Stimulated activated CD8-positive, alpha-beta memory T cell treated with anti-CD3 and anti-CD28 coated beads, Interleukin-4, amount 100 ng/mL, for 1 hour (primary cell): ENCODE measurements around the gene MTMR8.
A peak's percentile ranks its signal among the peaks of the same experiment; 100 is the strongest.
"Not testable (repeated sequence)": the region's sequence is repeated elsewhere in the genome, so short reads cannot be mapped to it uniquely, and the experiment has no call there.

Experiments
- DNase-seq, 2 donors: peaks; one replicate each; pipeline ENCODE4 v3.0.0-alpha.2; 2020; ENCODE audit warnings: low read depth in 2 of 2, low spot score in 1 of 2

Gene MTMR8

DNA sequence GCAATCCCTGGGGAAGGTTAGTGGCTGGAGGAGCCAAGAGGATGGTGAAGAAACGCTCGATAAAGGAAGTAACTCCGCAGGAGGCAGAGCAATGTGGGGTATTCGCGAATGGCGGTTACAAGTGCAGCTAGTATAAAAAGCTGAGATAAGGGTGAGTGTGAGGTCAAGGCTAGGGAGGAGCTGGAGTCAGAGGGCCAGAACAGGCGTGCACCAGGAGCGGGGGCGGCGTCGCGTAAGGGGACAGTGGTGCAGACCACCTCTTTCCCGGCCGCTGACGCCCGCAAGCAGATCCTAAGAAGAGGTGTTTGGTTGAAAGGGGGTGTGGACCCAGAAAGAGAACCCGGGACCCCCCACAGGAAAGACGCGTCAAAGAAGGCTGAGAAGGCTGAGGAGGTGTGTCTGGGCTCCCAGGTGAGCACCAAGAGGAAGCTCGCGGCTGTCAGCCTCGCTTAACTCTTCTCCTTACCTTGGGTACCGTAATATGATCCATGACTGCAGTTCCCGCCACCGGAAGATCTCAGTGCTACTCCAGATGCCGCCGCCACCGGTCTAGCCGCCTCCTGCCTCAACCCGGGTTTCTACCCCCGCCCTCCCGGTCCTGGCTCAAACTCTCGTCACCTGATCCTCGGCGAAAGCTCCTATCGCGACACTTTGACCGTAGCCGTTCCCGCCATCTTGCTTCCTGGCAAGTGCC, at the start of gene MTMR8:
Gene MTMR8, minus strand, starts transcription at position 579 of the 694 bp plus-strand sequence. Its CDS starts 89 bp downstream, at position 490.
- peak; percentile 35 to 55 for DNase-seq

DNA sequence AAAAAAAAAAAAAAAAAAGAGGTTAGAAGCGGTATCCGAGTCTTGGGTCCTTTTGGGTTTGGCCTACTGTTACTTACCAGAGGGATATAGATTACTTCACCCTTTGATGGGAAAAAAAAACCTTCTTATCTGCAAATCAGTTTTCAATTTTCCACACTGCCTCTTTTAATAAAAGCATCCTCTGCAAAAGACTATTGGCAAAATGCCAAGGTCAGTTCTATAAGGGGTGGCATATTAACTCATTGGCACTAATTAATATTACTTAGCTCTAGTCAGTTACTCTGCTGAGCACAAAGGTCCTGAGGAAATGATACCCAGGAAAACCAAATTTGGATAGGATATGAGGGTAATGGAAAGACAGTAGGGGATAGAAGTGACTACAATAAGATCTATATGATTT, 44.3 kb upstream of the MTMR8 start:
- DNase-seq, result no peak

DNA sequence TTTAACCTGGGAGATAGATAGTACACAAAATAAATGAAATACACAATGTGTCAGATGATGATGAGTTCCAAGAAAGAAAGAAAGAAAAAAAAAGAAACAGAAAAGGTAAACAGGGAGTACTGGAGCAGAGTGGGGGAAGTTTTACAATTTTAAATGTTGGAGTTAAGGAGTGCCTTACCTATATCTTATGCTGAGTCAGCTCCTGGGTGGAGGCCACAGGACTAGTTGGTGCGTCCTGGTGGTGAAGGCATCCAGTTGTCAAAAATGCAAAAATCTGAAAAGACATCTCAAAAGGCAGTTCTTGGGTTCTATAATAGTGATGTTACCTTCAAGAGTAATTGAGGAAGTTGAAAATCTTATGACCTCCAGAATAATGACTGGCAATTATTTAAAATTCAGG, 42.4 kb upstream of the MTMR8 start:
- DNase-seq, result no peak

DNA sequence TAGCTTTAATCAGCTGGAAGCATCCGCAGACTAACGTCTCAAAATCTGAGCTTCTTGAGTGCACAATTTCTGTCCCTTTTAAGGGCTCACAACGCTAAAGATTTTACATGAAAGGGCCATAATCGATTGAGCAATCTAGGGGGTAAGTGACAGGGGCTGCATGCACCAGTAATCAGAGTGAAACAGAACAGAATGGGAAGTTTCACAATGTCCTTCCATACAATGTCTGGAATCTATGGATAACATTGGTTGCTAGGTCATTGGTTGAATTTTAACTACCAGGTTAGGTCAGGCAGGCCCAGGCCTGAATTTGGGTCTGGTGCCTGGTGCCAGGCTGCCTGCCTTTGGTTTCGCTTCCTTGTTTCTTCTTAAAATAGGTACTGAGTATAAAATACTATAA, 42.0 kb upstream of the MTMR8 start:
- no peak for DNase-seq

DNA sequence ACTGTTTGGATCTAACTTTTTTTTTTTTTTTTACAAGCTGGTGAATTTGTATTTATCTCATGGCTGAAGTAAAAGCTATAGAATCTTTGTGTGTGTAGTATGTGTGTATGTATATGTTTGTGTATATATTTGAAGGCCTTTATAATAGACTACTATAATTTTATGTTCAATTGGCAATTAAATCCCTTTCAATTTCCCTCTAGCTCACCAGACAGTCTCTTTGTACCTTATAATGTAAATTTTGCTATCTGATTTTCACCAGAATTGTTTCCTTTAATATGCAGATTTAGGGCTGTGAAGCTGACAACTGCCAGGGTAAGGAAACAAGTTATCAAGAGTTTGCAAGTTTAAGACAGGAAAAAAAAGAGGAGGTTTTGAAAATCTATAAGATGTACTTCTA, 33.1 kb upstream of the MTMR8 start:
- no peak for DNase-seq

DNA sequence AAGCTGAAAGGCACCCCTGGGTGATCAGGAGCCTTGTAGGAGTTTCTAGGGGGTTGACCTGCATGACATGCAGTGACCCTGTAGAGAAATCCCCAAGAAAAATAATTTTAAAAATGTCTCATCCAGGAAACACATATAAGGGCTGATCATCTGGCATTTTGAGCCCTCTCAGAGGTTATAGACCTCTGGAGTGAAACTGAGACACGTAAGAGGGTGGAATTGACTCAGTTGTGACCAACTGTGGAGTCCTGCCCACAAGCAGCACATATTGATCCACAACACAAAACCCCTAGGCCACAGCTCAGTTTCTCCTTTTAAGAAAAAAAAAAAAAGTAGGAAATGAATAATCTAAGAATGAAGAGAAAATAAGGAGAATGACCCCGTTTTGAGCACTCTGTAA, 32.5 kb upstream of the MTMR8 start:
- no peak for DNase-seq

DNA sequence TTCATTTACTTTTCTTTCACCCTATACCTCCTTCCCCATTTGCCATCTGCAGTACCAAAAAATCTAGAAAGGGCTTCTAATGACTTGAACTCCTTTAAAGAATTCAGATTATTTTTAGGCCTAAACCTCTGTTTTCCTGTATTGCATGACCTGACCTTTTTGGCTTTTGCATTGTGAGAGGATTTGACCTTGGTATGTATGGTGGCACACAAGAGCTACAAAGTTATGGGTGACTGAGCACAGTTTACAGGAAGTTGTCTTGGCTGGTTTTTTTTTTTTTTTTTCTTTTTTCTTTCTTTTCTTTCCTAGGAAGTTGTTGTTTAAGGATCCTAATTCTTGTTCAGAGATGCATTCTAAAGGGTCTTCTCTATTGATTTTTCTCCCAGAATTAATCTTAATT, 32.0 kb upstream of the MTMR8 start:
- DNase-seq, result no peak

DNA sequence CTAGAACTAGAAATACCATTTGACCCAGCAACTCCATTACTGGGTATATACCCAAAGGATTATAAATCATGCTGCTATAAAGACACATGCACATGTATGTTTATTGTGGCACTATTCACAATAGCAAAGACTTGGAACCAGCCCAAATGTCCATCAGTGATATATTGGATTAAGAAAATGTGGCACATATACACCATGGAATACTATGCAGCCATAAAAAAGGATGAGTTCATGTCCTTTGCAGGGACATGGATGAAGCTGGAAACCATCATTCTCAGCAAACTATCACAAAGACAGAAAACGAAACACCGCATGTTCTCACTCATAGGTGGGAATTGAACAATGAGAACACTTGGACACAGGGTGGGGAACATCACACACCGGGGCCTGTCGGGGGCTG, 14.5 kb upstream of the MTMR8 start:
- not testable (repeated sequence) for DNase-seq

DNA sequence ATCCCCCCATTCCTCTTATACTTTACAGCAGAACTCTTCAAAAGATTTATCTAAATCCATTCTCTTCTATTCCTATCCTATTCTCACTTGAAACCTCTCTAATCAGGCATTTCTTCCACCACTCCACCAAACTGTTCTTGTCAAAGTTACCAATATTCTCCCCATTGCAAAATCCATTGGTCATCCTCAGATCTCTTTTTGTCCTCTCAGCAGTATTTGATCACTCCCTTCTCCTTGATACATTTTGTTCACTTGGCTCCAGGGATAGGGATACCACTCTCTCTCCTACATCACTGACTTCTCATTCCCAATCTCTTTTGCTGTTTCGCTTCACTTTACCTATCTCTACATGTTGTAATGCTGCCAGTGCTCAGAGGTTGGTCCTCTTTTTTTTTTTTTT, 2.8 kb upstream of the MTMR8 start:
- no peak for DNase-seq

DNA sequence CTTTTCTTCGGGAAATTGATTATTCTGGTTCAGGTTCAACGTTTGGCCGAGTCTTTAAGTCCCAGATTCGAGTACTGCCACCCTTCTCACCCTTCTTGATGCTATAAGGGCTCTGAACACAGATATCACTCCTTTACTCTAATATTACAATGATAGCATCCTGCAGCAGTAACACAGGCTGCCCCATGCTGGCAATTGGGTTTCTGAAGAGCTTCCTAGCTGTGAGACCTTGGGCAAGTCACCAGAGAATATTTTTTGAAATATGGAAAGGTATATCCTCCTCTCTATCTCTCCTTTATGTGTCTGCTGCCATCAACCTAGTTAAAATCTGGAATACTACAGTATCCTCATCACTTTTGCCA, 297 bp upstream of the MTMR8 start:
- no peak for DNase-seq

DNA sequence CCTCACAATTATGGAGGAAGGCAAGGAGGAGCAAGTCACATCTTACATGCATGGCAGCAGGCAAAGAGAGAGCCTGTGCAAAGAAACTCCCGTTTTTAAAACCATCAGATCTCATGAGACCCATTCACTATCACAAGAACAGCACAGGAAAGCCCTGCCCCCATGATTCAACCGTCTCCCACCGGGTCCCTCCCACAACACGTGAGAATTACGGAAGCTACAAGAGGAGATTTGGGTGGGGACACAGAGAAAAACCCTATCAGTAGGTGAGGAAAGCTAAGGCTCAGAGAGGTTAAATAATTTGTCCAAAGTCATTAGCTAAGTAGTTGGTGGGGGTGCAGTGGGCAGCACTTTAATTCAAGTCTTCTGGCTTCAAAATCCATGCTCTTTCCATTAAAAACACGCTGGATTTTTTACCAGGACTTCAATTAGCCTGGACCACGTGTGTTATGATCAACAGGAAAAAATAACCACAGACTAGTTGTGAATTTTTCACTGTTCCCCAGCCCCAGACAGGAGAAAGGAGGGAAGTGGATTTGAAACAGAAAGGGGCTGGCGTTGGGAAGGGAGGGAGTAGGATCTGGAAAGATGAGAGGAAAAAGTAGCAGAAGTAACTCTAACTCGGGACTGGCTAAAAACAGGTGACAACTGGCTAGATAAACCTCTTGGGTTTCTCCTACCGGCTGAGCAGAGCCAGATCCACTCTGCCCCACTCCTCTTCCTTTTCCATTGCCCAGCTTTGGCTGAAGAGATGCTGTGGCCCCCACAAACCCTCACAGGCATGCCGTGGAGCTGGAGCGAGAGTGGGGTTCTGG, 986 bp downstream of the MTMR8 start:
- no peak for DNase-seq

DNA sequence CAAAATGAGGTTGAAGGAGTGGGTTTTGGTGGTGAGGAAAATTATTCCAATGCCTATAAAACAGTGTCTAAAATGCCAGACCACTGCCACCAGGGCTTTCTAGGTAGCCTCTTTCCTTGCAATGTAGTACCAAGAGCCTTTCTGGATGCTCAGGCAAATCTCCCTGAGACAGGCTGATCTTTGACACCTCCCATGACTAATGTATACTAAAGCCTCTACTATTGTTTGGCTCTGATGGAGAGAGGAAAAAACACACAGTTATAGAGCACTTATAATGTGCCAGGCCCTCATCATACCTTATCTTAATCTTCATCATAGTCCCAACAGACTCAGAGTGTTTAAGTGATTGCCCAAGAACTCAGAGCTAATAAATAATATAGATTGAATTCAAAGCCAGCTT, 5.8 kb downstream of the MTMR8 start:
- no peak for DNase-seq

DNA sequence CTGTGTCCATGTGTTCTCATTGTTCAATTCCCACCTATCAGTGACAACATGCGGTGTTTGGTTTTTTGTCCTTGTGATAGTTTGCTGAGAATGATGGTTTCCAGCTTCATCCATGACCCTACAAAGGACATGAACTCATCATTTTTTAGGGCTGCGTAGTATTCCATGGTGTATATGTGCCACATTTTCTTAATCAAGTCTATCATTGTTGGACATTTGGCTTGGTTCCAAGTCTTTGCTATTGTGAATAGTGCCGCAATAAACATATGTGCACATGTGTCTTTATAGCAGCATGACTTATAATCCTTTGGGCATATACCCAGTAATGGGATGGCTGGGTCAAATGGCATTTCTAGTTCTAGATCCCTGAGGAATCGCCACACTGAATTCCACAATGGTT, 14.5 kb downstream of the MTMR8 start:
- not testable (repeated sequence) for DNase-seq

DNA sequence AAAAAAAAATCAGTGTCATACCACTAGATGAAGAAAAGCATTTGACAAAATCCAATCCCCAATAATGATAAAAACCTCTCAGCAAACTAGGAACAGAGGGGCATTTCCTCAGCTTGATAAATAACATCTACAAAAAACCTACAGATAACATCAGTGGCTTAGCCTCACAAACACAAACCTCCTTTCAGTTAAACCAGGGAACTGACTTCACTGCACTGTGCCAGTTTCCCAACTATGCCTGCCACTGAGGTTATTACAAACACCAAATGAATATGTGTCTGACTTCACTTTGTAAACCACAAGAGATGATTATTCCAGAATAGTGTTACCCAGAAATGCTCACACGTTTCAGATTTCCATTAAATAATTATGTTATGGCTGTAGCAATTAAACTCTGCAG, 15.3 kb downstream of the MTMR8 start:
- DNase-seq, result no peak

DNA sequence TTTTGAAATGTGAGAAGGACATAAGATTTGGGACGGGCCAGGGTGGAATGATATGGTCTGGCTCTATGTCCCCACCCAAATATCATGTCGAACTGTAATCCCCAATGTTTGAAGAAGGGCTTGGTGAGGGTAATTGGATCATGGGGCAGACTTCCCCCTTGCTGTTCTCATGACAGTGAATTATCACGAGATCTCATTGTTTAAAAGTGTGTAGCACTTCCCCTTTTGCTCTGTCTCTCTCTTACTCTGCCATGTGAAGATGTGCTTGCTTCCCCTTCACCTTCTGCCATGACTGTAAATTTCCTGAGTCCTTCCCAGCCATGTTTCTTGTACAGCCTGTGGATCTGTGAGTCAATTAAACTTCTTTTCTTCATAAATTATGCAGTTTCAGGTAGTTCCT, 17.5 kb downstream of the MTMR8 start:
- DNase-seq, result no peak

DNA sequence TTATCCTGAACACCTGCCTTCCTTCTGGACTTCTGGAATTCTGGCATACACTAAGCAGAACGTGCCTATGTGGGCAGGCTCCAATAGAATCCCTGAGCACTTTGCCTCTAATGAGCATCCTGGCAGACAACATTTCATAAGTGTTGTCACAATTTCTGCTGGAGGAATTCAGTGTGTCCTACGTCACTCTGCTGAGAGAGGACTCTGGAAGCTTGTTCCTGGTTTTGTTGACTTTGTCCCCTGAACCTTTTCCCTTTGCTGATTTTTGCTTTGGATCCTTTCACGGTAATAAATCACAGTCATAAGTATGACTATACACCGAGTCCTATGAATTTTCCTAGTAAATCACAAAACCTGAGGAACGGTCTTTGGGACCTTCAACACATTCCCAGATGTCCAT, 43.2 kb downstream of the MTMR8 start:
- no peak for DNase-seq

DNA sequence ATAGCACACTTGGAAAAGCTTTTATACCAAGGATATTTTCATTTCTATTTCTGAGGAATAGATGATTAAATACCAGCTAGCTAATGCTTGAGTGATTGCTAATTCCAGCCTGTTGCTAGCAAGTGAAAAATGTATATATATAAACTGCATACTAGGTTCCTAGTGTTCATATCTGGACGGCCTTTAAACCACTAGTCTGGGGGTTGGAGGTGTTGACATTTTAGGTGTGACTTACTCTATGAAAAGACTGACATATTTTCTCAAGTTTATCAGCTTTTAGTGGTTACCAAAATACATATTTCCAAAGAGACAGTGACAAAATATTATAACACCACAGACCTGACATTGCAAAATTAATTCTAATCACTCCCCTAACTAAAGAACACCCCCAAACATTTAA, 44.7 kb downstream of the MTMR8 start:
- DNase-seq, result no peak

DNA sequence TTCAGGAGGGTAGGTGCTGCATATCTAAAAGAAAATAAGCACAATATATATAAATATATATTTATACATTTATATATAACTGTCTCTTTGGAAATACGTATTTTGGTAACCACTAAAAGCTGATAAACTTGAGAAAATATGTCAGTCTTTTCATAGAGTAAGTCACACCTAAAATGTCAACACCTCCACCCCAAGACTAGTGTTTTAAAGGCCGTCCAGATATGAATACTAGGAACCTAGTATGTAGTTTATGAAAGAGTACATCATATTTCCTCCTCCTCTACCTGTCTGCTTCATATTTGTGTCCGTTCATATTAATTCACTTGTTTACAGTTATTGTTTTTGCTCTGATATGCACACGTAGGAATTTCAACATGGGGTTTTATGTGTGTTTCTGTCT, 45.2 kb downstream of the MTMR8 start:
- no peak for DNase-seq

DNA sequence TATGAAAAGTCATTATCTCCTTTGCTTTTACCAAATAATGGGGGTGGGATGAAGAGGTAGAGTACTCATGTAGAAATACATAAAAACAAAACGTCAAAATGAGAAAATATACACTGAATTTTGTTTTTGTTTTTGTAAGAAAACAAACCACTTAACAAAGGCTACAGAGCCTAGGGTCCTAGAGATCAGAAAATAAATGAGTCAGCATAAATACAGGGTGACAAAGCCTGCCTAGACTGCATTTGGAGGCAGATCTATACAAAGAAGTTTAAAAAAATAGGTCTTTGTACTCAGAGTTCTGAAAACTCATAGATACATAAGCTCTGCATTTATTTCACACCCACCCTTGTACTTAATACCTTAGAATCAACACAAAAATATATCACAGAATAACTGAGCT, 52.4 kb downstream of the MTMR8 start:
- no peak for DNase-seq

DNA sequence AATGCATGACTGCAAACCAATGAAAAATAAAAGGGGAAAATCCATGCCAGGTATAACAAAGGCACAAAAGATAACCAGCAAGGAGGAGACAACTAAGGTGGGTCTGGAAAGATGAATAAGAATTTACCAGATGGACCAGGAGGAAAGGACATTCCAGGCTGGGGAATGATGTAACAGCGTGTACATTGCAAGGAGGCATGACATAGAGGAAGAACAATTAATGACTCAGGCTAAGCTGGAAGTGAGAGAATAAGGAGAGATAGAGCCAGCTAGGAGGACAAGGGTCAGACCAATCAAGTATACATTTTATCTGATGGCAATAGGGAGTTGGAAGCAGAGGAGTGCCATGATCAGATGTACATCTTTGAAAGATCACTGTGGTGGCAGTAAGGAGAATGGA, 57.0 kb downstream of the MTMR8 start:
- no peak for DNase-seq

DNA sequence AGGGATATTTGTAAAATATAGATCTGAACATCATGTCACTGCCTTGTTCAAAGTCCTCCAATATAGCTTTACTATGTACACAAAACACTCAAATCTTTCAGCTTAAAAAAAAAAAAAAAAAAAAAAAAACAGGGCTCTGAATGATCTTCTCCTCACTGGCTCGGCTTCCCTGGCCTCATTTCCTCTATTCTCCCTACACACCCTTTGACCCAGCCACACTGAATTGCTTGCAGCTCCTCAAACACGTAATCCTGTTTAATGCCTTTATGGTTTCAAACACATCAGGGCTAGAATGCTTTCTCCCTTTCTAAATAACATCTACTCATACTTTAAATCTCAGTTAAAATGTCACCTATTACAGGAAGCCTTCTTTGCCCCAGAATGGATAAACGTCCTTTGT, 60.8 kb downstream of the MTMR8 start:
- no peak for DNase-seq

DNA sequence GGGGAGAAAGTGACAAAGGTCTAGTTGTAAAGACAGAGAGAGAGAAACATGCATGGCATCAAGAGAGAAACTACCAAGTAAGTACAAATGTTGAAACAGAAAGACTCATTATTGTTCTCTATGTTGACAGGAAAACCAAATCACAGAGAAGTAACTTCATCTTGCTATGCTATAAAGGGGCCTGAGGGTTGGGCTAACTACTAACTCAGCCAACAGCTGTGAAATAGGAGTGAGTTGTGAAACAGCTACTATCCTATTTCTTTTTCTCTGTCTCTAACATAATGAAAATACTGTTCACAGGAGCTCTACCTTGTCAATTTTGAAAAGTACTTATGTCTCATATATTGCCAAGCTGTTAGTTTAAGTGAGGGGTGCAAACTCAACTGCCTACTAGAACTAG, 65.0 kb downstream of the MTMR8 start:
- DNase-seq, result no peak

DNA sequence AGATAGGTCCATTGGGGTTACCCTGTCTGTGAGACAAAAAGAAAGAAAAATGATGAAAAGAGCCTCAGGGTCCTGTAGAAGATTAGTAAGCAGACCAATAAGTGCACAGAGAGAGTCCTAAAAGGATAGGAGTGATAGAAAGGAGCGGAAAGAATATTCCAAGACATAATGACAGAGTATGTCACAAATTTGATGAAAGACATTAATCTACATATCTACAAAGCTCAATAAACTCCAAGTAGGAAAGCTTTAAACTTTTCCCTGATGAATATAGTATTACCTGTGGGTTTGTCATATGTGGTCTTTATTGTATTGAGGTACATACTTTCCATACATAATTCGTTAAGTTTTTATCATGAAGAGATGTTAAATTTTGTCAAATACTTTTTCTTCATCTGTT, 73.7 kb downstream of the MTMR8 start:
- DNase-seq, result no peak
